D341Med (cell line): ENCODE measurements around the gene NLRP9.

Experiments used
- DNase-seq: peaks from one replicate; pipeline ENCODE4 v3.0.0; 2012; ENCODE audit warnings: low spot score

The NLRP9 gene

DNA sequence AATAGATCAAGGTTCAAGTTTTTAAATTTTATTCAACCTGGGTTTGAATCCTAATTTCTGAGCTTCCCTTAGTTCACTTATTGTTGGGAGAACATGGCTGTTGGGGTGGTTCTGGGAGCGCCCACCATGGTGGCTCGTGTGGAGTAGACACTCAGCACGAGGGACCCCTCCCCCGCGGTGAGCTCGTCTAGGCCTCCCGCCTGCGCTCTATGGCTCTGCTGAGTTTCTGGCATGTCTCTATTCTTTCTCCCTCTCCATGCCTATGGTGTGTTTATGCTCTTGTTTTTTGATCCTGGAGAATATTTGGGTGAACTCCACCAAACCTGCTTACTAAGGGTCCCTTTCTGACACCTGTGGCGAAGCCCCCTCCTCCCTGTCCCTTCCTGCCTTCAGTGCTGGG lies 64.7 kb downstream of the NLRP9 start:
- DNase-seq: no peak

DNA sequence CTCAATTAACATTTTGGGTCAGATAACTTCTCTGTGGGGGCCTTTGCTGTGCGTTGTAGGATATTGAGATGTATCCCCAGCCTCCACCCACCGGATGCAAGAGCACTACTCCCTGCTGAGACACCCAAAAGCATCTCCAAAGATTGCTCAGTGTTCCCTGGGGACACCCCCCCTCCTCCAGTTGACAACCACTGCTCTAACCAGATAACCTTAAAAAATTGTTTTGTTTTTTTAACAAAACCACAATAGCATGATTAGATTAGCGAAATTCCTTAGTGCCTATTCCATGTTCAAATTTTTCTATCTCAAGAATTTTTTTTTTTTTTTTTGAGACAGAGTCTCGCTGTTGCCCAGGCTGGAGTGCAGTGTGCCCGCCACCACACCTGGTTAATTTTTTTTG lies 65.8 kb downstream of the NLRP9 start:
- DNase-seq: no peak

GRCh38 chr19:55671054-55671378 lies 67.2 kb downstream of the NLRP9 start:
- no peak for DNase-seq

DNA sequence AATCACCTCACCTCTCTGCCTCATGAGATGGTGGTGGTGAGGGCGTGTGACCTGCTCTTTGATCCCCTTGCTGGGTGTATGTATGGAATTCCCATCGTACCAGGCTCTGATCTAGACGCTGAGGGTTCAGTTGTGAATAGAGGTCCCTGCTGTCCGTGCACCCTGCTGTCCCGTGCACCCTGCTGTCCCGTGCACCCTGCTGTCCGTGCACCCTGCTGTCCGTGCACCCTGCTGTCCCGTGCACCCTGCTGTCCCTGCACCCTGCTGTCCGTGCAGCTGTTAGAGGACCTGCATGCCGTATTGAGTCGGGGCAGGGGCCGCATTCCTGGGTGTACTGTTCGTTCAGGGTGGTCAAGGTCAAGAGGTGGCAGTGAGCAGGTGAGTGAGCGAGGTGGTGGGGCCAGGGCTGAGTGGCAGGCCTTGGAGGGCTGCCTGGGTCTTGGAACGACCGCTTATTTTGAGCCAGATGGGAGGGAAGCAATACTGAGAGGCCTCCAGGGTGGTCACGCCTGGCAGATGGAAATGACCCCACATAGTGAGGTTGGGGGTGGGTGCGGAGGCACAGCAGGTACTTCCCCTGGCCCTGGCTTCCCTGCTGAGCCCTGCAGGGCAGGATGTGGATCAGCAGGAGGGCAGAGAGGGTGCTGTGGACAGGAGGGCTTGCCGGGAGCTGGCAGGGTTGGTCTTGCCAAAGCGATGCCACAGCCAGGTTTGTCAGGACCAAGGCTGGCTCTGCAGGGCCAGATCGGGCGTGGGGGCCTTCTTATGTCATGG lies 67.7 kb downstream of the NLRP9 start:
- no peak for DNase-seq

DNA sequence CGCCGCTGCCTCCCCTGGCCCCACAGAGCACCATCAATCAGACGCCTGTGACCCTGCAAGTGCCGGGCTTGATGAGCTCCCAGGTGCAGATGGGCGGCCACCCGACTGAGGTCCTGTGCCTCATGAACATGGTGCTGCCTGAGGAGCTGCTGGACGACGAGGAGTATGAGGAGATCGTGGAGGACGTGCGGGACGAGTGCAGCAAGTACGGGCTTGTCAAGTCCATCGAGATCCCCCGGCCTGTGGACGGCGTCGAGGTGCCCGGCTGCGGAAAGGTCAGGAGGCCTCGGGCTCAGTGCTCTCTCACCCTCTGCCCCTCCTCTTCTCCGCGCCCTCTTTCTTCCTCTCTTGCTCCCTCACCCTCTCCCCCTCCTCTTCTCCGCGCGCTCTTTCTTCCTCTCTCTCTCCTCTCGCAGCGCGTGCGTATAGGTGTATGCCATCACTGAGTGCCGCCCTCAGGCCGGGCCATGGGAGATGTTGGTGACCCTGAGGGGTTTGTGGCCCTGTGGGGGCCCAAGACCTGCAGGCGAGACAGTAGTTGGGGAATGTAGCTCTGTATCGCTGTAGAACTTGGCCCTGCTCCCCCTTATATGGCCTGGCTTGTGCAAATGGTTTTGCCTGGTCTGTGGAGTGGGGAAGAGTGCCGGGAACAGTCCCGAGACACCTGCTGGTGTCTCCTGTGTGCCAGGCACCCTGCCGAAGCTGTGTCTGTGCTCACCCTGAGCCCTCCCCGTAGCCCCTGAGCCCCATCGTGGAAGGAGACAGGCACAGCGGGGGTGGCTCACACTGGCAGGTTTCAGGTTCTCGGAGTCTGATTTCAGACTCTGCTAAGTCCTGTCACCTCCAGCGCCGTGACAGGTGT lies 68.6 kb downstream of the NLRP9 start:
- DNase-seq: no peak

DNA sequence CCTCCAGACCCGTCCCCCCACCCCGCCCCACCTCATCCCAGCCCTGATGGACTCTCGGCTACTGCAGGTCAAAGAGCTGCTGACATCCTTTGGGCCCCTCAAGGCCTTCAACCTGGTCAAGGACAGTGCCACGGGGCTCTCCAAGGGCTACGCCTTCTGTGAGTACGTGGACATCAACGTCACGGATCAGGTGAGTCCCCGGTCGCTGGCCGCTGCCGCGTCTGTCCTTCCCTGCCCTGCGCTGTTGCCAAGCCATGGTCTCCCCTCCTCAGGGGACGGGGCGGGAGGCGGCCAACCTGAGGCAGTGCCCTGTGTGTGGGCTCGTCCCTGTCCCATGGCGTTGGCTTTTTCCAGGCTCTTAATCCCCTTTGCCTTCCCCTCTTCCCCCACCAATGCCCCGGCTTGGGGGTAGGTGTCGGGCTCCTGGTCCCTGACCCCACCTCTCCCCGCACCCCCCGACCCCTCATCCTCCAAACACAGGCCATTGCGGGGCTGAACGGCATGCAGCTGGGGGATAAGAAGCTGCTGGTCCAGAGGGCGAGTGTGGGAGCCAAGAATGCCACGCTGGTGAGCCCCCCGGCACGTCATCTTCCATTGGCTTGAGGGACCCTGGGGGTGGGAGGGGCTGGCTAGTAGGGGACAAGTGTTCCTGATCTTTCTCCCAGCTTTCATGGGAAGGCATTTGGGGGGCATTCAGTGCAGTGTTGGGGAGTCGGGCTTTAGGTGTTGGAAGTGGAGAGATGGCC lies 69.4 kb downstream of the NLRP9 start:
- DNase-seq: no peak

- no peak for DNase-seq
Measured at GRCh38 chr19:55667958-55668357, 70.2 kb downstream of the NLRP9 start.

- DNase-seq: no peak
Measured at GRCh38 chr19:55667511-55667910, 70.7 kb downstream of the NLRP9 start.

- DNase-seq: no peak
Measured at GRCh38 chr19:55667006-55667381, 71.2 kb downstream of the NLRP9 start.

DNA sequence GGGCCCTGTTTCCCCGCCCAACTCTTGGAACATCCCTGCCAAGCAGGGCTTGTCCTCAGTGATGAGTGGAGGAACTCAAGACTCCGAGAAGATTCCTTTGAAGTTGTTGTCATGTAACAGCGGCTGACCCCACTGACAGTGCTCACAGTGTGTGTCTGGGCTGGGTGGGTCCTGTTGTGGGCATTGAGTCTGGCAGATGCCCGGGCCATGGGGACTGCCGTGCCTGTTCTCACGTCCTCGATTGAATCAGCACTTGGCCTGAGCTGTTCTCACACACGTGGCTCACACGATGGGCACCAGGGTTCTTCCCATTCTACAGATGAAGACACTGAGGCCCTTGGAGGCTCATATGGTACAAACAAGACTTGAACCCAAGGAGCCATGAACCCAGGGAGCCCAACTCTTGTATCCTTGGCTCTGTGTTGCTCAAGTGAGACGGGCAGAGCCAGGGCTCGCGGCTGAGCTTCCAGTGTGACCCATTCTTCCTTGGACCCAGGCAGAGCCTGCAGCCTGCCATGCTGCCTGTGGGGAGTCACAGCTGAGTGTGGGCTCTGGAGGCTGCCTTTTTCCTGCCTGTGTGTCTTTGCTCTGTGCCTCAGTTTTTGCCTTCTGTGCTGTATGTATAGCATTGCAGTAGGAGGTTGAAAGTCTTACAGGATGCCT lies 71.7 kb downstream of the NLRP9 start:
- DNase-seq: no peak

DNA sequence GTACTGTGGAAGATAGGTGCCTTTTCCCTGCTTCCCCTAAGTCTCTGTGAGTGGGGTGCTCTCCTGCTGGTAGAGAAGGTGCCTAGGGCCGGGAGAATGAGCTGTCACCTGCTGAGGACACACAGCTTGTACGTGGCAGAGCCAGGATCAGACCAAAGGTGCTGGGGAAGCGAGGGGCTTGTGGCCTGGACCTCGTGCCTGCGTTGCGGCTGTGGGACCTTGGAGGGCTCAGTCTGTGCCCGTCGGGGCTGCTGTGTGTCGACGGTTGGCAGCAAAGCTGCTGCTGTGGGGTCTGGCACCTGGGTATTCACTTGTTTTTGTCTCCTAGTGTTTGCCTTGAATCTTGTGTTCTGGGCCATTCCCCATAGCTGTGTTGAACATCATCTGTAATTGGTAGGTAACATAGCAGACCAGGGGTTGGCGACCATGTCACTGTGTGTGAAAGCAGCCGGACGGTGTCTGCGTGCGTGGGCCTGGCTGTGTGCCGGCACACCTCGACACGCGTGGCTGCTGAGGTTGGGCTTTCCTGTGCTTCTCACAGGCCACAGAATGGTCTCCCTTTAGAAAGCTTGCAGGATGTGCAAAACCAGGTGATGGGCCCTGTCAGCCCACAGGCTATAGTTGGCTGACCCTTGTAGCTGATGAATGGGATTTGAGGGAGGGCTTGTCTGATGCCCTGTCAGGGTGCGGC lies 74.2 kb downstream of the NLRP9 start:
- DNase-seq: no peak

DNA sequence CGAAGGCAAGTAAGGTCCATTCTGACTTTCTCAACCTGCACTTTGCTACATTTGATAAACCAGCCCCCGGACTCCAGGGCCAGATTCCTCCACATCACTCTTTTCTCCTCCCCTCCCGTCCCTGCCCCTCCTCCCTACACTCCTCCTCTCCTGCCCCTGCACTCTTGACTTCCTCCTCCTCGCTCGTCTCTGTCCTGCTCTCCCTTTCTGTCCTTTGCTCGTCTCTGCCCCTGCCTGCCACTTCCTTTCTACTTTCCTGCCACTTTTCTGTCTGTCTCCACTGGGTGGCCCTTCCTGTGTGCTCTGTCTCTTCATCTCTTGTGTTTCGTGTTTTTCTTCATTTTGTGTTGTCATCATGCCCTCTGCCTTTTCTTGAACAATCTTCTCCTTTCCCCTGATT lies 76.4 kb downstream of the NLRP9 start:
- no peak for DNase-seq

DNA sequence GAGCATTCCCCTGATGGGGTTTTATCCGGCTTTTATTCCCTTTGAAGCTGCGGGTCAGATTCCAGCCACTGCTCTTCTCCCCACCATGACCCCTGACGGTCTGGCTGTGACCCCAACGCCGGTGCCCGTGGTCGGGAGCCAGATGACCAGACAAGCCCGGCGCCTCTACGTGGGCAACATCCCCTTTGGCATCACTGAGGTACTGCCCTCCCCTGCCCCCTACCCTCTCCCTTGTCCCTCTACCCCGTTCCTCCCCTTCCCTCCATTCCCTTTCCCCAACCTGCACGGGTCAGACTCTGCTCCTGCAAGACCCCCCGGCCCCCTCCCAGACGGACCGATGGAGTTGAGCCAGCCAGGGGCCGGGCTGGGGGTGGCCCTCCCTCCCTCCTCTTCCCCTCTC lies 77.2 kb downstream of the NLRP9 start:
- DNase-seq: no peak

DNA sequence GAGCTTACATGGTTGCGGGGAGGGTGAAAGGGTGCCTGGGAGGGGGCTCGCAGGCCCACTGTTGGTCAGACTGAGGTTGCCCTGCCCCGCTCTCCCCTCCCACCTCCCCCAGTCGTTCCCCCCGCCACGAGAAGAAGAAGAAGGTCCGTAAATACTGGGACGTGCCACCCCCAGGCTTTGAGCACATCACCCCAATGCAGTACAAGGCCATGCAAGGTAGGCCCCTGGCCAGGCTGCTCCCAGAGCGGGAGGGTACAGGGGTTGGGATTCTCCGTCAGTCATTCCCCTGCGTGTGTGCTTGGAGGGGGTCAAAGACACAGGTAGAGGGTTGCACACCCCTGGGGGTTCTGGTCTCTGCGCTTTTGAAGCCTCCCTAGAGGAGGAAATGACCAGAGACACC lies 77.8 kb downstream of the NLRP9 start:
- no peak for DNase-seq

GRCh38 chr19:55659822-55660221 lies 78.4 kb downstream of the NLRP9 start:
- no peak for DNase-seq

- no peak for DNase-seq
Measured at GRCh38 chr19:55658846-55659459, 79.2 kb downstream of the NLRP9 start.
